Lung microvascular endothelial cell (primary cell): ENCODE measurements around the gene FAM76A. TPM values are rescaled to one million over a fixed set of nuclear protein-coding genes. Genes with fewer than 3 reads are reported as not detected.
"Not testable (repeated sequence)": the region's sequence is repeated elsewhere in the genome, so short reads cannot be mapped to it uniquely, and the experiment has no call there.

Source experiments
- DNase-seq, 2 donors: peaks; one replicate each; pipeline versions ENCODE4 v3.0.0 to v3.0.0-alpha.2; 2010; ENCODE audit warnings: low read depth in 2 of 2
- total RNA-seq: library from RNA; depleted of rRNA; stranded (reverse); fragments of >200 nt; gene quantifications from 2 replicates; pipeline ENCODE4 v1.2.1, GENCODE V29; 2014

FAM76A gene
- total RNA-seq, result 5.4 and 9.1 TPM in 2 replicates

- peak; percentile 100 for DNase-seq
Observed at GRCh38 chr1:27725374-27726172, at the start of gene FAM76A. TSS of gene FAM76A (plus strand) at chr1:27725961. CDS start at chr1:27726081, 120 bp downstream.

- no peak for DNase-seq
Observed at GRCh38 chr1:27676410-27676809, 49.4 kb upstream of the FAM76A start.

GRCh38 chr1:27678747-27679146 lies 47.0 kb upstream of the FAM76A start:
- DNase-seq, result no peak

GRCh38 chr1:27680225-27680791 lies 45.5 kb upstream of the FAM76A start:
- DNase-seq, result not testable (repeated sequence)

GRCh38 chr1:27681580-27681979 lies 44.2 kb upstream of the FAM76A start:
- DNase-seq, result not testable (repeated sequence)

GRCh38 chr1:27682351-27682944 lies 43.3 kb upstream of the FAM76A start:
- DNase-seq, result no peak

- DNase-seq, result no peak
Observed at GRCh38 chr1:27684176-27684575, 41.6 kb upstream of the FAM76A start.

- DNase-seq, result no peak
Observed at GRCh38 chr1:27686223-27686990, 39.4 kb upstream of the FAM76A start.

- DNase-seq, result no peak
Observed at GRCh38 chr1:27687906-27688305, 37.9 kb upstream of the FAM76A start.

GRCh38 chr1:27689423-27690173 lies 36.2 kb upstream of the FAM76A start:
- no peak for DNase-seq

GRCh38 chr1:27690183-27690582 lies 35.6 kb upstream of the FAM76A start:
- no peak for DNase-seq

- not testable (repeated sequence) for DNase-seq
Observed at GRCh38 chr1:27696835-27697234, 28.9 kb upstream of the FAM76A start.

GRCh38 chr1:27704958-27705357 lies 20.8 kb upstream of the FAM76A start:
- DNase-seq, result no peak

GRCh38 chr1:27705545-27705944 lies 20.2 kb upstream of the FAM76A start:
- no peak for DNase-seq

GRCh38 chr1:27710574-27710973 lies 15.2 kb upstream of the FAM76A start:
- DNase-seq, result no peak

- no peak for DNase-seq
Observed at GRCh38 chr1:27713139-27713725, 12.5 kb upstream of the FAM76A start.

GRCh38 chr1:27713869-27714513 lies 11.8 kb upstream of the FAM76A start:
- DNase-seq, result no peak

GRCh38 chr1:27716262-27716895 lies 9.4 kb upstream of the FAM76A start:
- DNase-seq, result no peak

GRCh38 chr1:27719286-27720251 lies 6.2 kb upstream of the FAM76A start:
- peak; percentile 9 to 14 for DNase-seq
